ENCODE measurements around the gene SPOP.

GRCh38 chr17:49670641-49671040 lies 7.3 kb downstream of the SPOP start:
- TF ChIP-seq CTCF (conservative IDR thresholded peaks at IDR 0.05 in 1 of 2, IDR thresholded peaks at IDR 0.05 in 1 of 2; ENCODE audit: extremely low read depth in 1 of 2, insufficient read depth in 1 of 2, low read depth in 1 of 2, low read length in 2 of 2) (no peak), EZH2 (IDR thresholded peaks at IDR 0.05; ENCODE audit: borderline replicate concordance, low read length) (no peak)

Measured in mammary epithelial cell (primary cell).